HL-60 (cell line): ENCODE measurements around the gene SHROOM3.

Source experiments
- DNase-seq, 2 experiments: peaks; one replicate each; pipeline ENCODE4 v3.0.0-alpha.2; 2010 to 2020; ENCODE audit warnings: low read depth in 1 of 2, low spot score in 1 of 2
- H3K27ac ChIP-seq: fragments of 250-450 bp; sonication (Bioruptor Pico); replicated peaks from 2 replicates; pipeline ENCODE4 v1.5.1; 2020; ENCODE audit warnings: mild to moderate bottlenecking, moderate library complexity
- H3K27me3 ChIP-seq: fragments of 250-450 bp; sonication (Bioruptor Pico); 2 replicates; pipeline ENCODE4 v1.5.1; 2021; ENCODE audit warnings: mild to moderate bottlenecking, moderate library complexity; ENCODE audit not compliant: insufficient read depth, poor library complexity, severe bottlenecking
- H3K4me3 ChIP-seq: replicated peaks from 2 replicates; pipeline ENCODE4 v1.5.1; 2011; ENCODE audit warnings: mild to moderate bottlenecking, control low read depth, low read length; ENCODE audit not compliant: insufficient read depth
- CTCF ChIP-seq: IDR thresholded peaks from one replicate; pipeline ENCODE4 v1.5.1; 2011; ENCODE audit warnings: low read length, control low read depth, inconsistent platforms; ENCODE audit not compliant: insufficient read depth
- GABPA ChIP-seq: IDR thresholded peaks from 2 replicates; pipeline ENCODE4 v1.6.1; 2012; ENCODE audit warnings: low read depth
- POLR2AphosphoS5 ChIP-seq: IDR thresholded peaks from 2 replicates; pipeline ENCODE4 v1.6.1; 2012; ENCODE audit warnings: low read depth
- REST ChIP-seq: IDR thresholded peaks from 2 replicates; pipeline ENCODE4 v1.6.1; 2012; ENCODE audit warnings: low read depth; ENCODE audit not compliant: insufficient replicate concordance
- SPI1 ChIP-seq: IDR thresholded peaks from 2 replicates; pipeline ENCODE4 v1.6.1; 2012; ENCODE audit warnings: low read depth, mild to moderate bottlenecking, borderline replicate concordance

SHROOM3 gene

GRCh38 chr4:76732246-76732645 is 297.2 kb downstream of the SHROOM3 start:
- Histone ChIP-seq H3K27ac (no peak overlapping the region), H3K4me3 (no peak overlapping the region), H3K27me3 (no peaks in the 10 kb centered on the region)
- no peak for TF ChIP-seq SPI1
- no peak for DNase-seq

GRCh38 chr4:76733068-76733771 is 298.2 kb downstream of the SHROOM3 start:
- no peak for DNase-seq
- no peak overlapping the region for H3K27ac ChIP-seq
- H3K27me3 ChIP-seq = no peaks in the 10 kb centered on the region
- H3K4me3 ChIP-seq = no peak overlapping the region
- TF ChIP-seq CTCF = no peak
- TF ChIP-seq GABPA = no peak
- no peak for TF ChIP-seq POLR2AphosphoS5
- no peak for TF ChIP-seq REST
- TF ChIP-seq SPI1 = no peak

GRCh38 chr4:76736414-76736813 is 301.4 kb downstream of the SHROOM3 start:
- no peak overlapping the region for H3K27ac ChIP-seq
- H3K4me3 ChIP-seq = no peak overlapping the region
- no peak for DNase-seq
- H3K27me3 ChIP-seq = no peaks in the 10 kb centered on the region
- no peak for TF ChIP-seq CTCF
- TF ChIP-seq REST = no peak
- no peak for TF ChIP-seq POLR2AphosphoS5
- no peak for TF ChIP-seq SPI1
- TF ChIP-seq GABPA = no peak

- DNase-seq = no peak
- Histone ChIP-seq H3K4me3 (no peak overlapping the region), H3K27ac (no peak overlapping the region), H3K27me3 (no peaks in the 10 kb centered on the region)
- no peak for TF ChIP-seq CTCF
- TF ChIP-seq REST = no peak
- TF ChIP-seq POLR2AphosphoS5 = no peak
- no peak for TF ChIP-seq GABPA
- TF ChIP-seq SPI1 = no peak
These were observed 302.2 kb downstream of the SHROOM3 start for GRCh38 chr4:76737180-76737579.
